ENCODE data around the gene CFAP100.

Gene CFAP100

DNA sequence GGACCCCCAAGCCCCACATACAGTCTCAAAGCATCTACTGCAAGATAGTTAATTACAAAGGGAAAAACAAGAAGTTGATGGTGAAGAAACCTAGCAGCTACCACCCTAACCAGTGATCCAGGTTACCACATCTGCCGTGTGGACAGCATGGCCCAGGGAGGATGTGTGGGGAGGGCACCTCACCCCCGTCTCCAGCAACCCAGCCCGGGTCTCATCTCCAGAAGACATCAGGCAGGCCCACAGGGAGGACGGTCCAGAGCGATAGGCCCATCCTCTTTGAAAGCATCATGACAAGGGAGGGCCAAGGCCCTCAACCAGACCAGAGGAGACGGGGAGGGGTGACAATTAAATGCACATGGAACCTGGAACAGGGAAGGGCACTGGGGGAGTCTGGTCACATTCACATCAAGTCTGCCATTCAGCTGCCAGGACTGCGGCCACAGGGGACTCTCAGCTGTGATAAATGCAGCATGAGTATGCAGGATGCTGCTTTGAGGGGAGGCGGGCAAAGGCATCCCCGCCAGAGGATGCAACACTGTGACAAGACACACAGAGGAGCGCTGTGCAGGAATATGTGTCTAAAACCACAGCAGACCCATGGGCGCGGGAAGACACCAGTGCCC, 62.2 kb downstream of the CFAP100 start:
- in situ Hi-C loops (cut with MboI; ENCODE audit: low sequenced_read_pairs) = no loop called here

DNA sequence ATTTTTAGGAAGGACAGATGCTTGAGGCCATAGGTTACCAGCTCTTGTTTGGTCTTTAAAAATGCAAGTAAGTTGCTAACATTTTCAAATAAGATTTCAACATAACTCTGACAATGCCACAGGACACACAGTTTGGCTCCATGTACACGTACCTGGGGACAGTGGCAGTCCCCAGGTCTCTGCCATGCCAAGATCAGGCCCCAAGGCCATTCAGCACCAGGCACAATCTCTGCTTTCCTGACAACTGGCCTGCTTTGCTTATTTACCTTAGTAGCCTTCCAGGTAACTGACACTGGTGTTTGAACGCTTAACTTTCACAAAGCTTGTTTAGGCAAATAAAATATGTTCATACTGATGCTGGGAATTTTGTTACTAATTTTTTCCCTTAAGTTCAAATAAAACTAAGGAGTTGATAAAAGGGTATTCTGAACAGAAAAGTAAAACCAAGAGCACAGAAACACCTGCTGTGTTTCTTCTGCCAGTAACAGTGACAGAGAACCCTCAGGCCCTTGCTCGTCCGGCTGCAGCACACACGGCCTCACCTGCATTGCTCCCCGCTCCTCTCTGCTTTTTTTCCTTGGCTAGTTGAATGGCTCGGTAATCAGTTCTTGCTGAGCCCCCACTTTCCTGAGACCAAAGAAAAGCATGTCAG, 64.5 kb downstream of the CFAP100 start:
- in situ Hi-C loops (cut with MboI; ENCODE audit: low sequenced_read_pairs) = no loop called here

GRCh38 chr3:126459763-126460127, 65.0 kb downstream of the CFAP100 start:
- in situ Hi-C loops (cut with MboI; ENCODE audit: low sequenced_read_pairs) = no loop called here

DNA sequence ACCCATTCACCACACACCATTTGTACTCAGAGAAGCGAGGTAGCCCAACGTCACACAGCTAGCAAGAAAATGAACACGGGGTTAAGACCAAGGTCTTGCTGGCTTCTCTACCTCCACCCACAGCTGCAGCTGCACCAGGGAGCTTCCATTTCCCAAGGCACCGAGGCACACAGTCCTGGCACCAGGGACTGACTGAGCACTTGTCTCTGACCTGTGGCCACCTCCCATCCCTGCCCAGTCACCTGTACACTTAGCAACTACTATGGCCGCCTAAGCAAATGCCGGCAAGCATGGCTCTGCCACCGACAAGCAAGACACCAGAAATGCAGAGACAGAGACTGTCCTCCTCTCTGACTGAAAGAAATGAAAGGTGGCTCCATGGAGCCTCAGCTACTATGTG, 65.7 kb downstream of the CFAP100 start:
- in situ Hi-C loops (cut with MboI; ENCODE audit: low sequenced_read_pairs) = no loop called here

DNA sequence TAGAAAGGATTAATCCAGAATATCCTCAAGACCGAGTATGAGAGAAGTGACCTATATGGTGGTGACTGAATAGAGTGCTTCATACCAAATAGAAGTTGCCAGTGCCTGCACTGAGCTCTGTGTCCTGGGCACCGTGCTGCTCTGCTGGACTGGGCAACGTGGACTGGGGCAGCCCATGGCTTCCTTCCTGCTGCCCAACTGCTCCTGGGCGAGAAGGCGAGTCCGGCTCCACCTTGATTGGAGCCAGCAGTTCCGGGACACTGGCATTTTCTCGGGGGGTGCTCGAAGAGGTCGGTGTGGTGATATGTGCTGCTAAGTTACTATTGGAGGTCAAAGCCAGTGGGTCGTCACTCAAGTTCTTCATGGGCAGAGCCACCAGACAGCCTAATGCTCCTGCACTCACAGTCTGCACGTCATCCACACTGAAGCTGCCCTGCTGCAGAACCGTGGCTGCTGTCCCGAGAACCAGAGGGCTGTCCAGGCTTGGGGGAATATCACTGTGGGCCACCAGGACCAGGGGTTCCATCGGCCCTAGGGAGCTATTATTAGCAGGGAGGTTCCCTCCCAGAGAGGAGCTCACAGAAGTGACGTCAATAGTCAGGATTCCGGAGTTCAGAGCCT, 66.9 kb downstream of the CFAP100 start:
- in situ Hi-C loops (cut with MboI; ENCODE audit: low sequenced_read_pairs) = no loop called here

- in situ Hi-C loops (cut with MboI; ENCODE audit: low sequenced_read_pairs) = no loop called here
These were observed 68.8 kb downstream of the CFAP100 start for GRCh38 chr3:126463521-126463920.

GRCh38 chr3:126464093-126464492, 69.4 kb downstream of the CFAP100 start:
- in situ Hi-C loops (cut with MboI; ENCODE audit: low sequenced_read_pairs) = no loop called here

- in situ Hi-C loops (cut with MboI; ENCODE audit: low sequenced_read_pairs) = no loop called here
These were observed 69.8 kb downstream of the CFAP100 start for GRCh38 chr3:126464494-126464893.

- in situ Hi-C loops (cut with MboI; ENCODE audit: low sequenced_read_pairs) = no loop called here
These were observed 70.3 kb downstream of the CFAP100 start for GRCh38 chr3:126464997-126465396.

GRCh38 chr3:126465928-126466544, 71.3 kb downstream of the CFAP100 start:
- in situ Hi-C loops (cut with MboI; ENCODE audit: low sequenced_read_pairs) = no loop called here

GRCh38 chr3:126466886-126467610, 72.3 kb downstream of the CFAP100 start:
- in situ Hi-C loops (cut with MboI; ENCODE audit: low sequenced_read_pairs) = no loop called here

DNA sequence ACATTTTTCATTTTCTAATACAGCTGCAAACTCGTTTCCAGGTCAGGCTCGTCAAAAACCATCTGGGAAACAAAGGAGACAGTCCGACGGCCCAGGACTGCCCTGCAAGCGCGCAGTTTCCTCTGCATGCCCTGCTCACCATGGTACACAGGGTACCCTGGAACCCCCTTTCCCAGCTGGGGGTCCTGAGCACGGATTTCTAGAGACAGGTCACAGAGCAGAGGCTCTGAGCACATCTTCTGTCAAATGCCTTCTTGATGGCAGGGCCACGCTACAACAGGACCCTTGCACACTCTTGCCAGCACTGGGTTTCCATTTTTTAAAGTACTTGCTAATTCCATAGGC, 72.9 kb downstream of the CFAP100 start:
- in situ Hi-C loops (cut with MboI; ENCODE audit: low sequenced_read_pairs) = no loop called here

- in situ Hi-C loops (cut with MboI; ENCODE audit: low sequenced_read_pairs) = no loop called here
These were observed 73.6 kb downstream of the CFAP100 start for GRCh38 chr3:126468028-126468891.

DNA sequence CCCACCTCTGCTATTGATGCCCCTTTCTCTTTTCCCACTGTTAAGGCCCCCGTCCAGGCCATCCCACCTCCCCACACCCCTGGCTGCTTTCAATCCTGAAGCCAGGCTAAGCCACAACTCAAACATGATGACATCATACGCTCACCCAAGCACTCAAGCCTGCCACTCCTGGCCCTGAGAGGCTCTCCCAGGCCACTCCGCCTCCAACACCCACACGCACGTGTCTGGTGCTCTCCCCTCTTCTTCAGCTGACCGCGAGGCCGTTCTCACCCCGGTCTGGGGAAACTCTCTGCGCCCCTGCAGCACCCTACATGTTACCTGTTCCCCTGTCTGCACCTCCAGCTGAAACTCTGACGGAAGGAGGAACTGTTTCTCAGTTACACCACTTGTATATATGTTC, 74.8 kb downstream of the CFAP100 start:
- in situ Hi-C loops (cut with MboI; ENCODE audit: low sequenced_read_pairs) = no loop called here

DNA sequence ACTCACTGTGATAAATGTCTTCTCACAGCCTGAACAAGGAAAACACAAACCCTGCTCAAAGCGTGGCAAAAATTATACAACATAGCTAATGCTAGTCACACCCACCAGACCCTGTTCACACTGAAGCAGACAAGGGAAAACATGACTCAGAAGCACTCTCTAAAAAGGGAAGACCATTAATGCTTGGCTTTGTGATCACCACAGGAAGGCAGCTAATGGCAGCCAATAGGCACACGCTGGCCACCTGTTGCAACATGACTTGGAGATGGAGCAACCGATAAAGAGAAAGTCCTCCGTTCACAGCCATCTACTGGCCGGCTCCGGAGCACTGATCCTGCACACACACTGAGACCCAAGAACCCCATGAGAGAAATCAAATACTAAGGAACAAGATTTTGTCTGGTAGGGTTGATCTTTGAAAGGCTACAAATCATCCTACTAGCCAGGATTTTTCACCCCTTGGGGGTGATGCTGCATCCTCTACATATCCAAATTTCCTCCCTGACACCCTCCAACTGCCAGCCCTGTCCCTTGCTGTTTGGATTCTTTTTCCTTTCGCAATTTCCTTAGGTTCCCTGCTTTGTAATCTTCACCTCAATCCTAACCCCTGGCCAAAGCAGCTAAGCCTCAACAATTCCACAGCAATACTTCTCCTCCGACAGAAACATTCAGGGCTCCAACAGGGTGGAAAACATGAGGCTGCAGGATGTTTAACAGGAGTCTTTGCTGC, 77.7 kb downstream of the CFAP100 start:
- in situ Hi-C loops (cut with MboI; ENCODE audit: low sequenced_read_pairs) = no loop called here

DNA sequence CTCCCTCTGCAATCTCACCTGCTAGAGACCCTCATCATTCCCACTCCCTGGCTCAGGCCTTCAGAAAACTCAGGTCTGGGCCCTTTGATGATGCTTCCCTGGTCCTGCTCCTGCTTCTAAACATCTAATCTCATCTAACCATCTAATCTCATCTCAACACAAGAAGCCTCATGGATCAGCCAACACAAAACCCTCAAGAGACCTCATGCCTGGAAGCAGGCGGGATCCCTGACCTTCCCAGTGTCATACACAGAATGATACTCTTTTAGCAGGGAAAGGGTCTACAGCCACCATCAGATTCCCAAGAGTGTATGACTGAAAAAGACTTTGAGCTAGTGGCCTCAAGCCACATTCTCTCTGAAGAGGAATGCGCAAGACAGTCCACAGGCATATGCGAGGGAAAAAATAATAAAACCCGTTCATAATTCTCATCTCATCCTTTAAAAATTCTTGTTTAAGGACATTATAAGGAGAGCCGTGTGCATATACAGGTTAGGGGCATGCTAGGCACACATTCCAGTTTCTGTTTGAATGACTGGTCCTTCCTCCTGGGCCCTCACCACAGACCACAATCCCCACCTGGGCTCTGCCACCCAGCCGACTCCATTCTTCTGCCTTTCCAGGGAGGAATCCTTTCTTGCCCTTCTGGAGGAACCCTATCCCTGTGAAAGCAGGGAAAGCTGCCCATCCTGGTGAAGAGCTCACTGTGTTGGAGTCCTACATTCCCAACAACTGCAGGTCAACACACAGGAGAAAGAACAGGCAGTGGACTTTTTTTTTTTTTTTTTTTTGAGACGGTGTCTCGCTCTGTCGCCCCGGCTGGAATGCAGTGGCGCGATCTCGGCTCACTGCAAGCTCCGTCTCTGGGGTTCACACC, 78.8 kb downstream of the CFAP100 start:
- in situ Hi-C loops (cut with MboI; ENCODE audit: low sequenced_read_pairs) = no loop called here

DNA sequence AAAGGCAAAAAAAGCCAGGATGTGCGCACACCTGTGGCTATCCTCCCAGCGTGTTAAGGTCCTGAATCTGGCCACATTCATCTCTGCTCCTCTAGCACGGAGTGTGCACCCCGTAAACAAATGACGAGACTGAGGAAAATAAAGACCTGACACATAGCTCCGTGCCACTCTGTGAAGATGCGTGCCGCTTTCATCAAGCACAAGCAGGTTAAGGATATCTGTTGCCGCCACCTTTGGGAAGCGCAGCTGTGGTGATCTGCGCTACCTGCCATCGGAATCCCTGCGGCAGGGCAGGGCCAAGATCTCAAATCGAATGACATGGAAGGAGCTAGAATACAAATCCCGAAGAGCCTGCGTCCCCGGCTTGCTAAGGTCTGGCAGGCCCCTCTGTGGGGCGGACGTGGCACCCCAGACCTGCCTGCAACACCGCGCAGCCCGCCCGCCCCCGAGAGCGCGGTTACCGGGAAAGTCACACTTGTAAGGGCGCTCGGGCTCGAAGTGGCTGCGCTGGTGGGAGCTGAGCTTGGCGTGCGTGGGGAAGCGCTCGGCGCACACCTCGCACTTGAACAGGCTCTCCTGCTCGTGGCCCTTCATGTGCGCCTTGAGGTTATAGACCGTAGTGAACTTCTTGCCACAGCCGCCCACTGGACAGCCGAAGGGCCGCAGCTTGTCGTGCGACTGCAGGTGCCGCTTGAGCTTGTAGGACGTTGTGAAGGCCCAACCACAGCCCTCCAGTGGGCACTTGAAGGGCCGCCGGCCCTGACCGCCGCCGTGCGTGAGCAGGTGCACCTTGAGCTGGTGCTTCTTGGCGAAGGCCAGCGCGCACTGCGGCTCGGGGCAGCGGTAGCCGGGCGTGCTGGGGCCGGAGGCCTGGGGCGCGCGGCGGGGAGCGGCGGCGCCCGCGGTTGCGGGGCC, 80.0 kb downstream of the CFAP100 start:
- in situ Hi-C loops (cut with MboI; ENCODE audit: low sequenced_read_pairs) = no loop called here

All from HL-60/S4 treated with phorbol 12-myristate 13-acetate at 8.2 ng/mL for 4 days and 3 days (cell line).